Activated T-helper 17 cell treated with anti-CD3 and anti-CD28 coated beads, Interleukin-2, amount 50 U/mL, for 72 hours (primary cell): ENCODE data around the gene ATP8B1. TPM values are rescaled to one million over a fixed set of nuclear protein-coding genes. Genes with fewer than 3 reads are reported as not detected.

Experiments
- ATAC-seq: fragments of 150-1000 bp; cut with Tn5 transposase; replicated peaks from 2 replicates; pipeline ENCODE4 v1.10.0; 2021; ENCODE audit warnings: mild to moderate bottlenecking, moderate library complexity
- H3K27ac Mint-ChIP-seq: one replicate; pipeline ENCODE4 v1.8.0; 2022; ENCODE audit warnings: mixed read lengths
- H3K27me3 Mint-ChIP-seq: one replicate; pipeline ENCODE4 v1.8.0; 2022; ENCODE audit warnings: mixed read lengths
- H3K36me3 Mint-ChIP-seq: one replicate; pipeline ENCODE4 v1.8.0; 2022; ENCODE audit warnings: low read depth, mild to moderate bottlenecking, mixed read lengths
- H3K4me1 Mint-ChIP-seq: one replicate; pipeline ENCODE4 v1.8.0; 2022; ENCODE audit warnings: mixed read lengths
- H3K4me3 Mint-ChIP-seq: one replicate; pipeline ENCODE4 v1.8.0; 2022; ENCODE audit warnings: mild to moderate bottlenecking, mixed read lengths
- H3K9me3 Mint-ChIP-seq: one replicate; pipeline ENCODE4 v1.8.0; 2022; ENCODE audit warnings: mixed read lengths
- total RNA-seq, 2 donors: library from RNA; stranded (reverse); gene quantifications; one replicate each; pipeline ENCODE4 v1.2.3, GENCODE V29; 2022

The ATP8B1 gene
- total RNA-seq, 2 donors from 2014 or later, result not detected

DNA sequence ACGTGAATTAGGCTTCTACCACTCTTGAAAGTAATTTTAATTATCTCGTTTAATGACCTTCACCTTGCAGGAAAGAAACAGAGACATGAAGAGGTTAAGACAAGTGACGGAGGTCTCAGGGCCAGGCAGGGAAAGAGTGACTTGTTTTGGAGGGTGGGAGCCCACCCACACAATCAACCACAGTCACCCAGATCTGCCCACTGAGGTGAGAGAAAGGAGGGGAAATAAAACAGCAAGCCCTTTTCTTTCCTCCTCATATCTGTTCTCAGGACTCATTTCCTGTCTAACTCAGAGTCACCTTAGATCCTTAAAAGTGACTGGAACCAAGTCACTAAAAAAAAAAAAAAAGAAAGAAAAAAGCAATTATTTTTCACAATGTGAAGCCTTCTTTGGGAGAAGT is 26.8 kb downstream of the ATP8B1 start:
- no peaks in the 10 kb centered on the region for H3K36me3 Mint-ChIP-seq
- peak; percentile 40 for ATAC-seq
- H3K27ac Mint-ChIP-seq, result no peak overlapping the region

DNA sequence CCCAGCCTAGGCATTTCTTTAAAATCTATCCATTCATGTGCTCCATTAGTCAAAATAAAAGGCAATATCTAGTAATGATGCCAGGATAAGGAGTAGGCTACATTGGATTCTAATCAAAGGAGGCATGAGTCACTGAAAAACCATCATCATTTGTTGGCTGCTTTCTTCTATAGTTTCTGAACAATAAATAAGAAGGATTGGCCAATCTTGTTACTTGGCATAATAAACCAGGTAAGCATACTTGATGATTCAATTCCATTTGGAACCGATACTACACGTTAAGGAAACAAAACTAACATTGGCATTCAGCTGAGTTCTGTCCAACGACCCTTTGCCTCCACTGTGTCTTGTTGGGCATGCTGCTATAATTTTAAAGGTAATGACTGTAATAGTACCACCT is 27.2 kb downstream of the ATP8B1 start:
- no peaks in the 10 kb centered on the region for H3K9me3 Mint-ChIP-seq
- H3K27me3 Mint-ChIP-seq, result no peaks in the 10 kb centered on the region
- H3K27ac Mint-ChIP-seq, result no peak overlapping the region
- no peaks in the 10 kb centered on the region for H3K4me1 Mint-ChIP-seq
- H3K4me3 Mint-ChIP-seq, result no peak overlapping the region
- ATAC-seq, result peak; percentile 44
- no peaks in the 10 kb centered on the region for H3K36me3 Mint-ChIP-seq

More for the DNA sequence above, 26.8 kb downstream of the ATP8B1 start:
- Mint-ChIP-seq H3K4me1 (no peaks in the 10 kb centered on the region), H3K4me3 (no peak overlapping the region), H3K27me3 (no peaks in the 10 kb centered on the region), H3K9me3 (no peaks in the 10 kb centered on the region)

DNA sequence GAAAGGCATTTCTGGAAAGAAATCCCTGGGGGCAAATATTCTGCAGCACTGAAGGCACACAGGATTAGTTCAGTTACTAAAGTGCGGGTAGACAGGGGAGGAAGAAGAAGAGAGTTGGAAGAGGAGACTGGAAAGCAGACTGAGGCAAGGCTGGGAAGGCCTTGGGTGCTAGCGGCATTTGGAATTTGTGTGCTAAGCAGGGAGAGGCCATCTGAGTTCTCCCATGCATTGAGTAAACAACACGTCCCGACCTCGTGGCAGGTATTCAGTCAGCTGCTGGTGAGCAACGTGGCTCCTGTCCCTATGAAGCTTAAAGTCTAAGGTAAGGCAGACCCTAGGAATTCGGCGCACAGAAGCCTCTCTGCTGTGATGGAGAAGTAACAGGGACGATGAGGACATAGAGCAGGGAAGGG is 30.7 kb downstream of the ATP8B1 start:
- Mint-ChIP-seq H3K9me3 (no peaks in the 10 kb centered on the region), H3K4me1 (no peaks in the 10 kb centered on the region), H3K4me3 (no peak overlapping the region), H3K27ac (no peak overlapping the region), H3K27me3 (no peaks in the 10 kb centered on the region), H3K36me3 (no peaks in the 10 kb centered on the region)
- ATAC-seq, result no peak

- Mint-ChIP-seq H3K4me1 (no peaks in the 10 kb centered on the region), H3K4me3 (no peak overlapping the region)
- ATAC-seq, result no peak
These were observed 31.5 kb downstream of the ATP8B1 start for GRCh38 chr18:57771626-57772025.

DNA sequence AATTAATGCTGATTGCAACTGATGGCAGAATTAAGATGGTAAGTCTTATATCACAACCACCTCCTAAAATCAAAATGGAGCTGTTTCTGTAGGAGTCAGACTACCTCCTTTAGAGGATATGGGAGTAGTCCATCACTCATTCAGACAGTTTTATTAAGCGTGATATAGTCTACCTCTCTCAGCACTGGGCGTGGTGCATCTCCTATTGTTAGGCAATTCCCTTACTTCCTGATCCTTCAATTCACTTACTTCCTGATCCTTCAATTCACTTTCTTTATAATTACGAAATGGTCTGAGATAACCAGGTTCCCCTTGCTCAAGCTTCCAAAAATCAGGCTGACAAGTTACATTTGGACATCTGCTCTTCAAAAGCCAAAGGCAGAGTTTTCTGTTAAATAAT is 31.9 kb downstream of the ATP8B1 start:
- Mint-ChIP-seq H3K27me3 (no peaks in the 10 kb centered on the region), H3K27ac (no peak overlapping the region), H3K36me3 (no peaks in the 10 kb centered on the region), H3K9me3 (no peaks in the 10 kb centered on the region), H3K4me3 (no peak overlapping the region), H3K4me1 (no peaks in the 10 kb centered on the region)
- no peak for ATAC-seq

More at GRCh38 chr18:57771626-57772025, 31.5 kb downstream of the ATP8B1 start:
- Mint-ChIP-seq H3K27ac (no peak overlapping the region), H3K36me3 (no peaks in the 10 kb centered on the region), H3K27me3 (no peaks in the 10 kb centered on the region), H3K9me3 (no peaks in the 10 kb centered on the region)

DNA sequence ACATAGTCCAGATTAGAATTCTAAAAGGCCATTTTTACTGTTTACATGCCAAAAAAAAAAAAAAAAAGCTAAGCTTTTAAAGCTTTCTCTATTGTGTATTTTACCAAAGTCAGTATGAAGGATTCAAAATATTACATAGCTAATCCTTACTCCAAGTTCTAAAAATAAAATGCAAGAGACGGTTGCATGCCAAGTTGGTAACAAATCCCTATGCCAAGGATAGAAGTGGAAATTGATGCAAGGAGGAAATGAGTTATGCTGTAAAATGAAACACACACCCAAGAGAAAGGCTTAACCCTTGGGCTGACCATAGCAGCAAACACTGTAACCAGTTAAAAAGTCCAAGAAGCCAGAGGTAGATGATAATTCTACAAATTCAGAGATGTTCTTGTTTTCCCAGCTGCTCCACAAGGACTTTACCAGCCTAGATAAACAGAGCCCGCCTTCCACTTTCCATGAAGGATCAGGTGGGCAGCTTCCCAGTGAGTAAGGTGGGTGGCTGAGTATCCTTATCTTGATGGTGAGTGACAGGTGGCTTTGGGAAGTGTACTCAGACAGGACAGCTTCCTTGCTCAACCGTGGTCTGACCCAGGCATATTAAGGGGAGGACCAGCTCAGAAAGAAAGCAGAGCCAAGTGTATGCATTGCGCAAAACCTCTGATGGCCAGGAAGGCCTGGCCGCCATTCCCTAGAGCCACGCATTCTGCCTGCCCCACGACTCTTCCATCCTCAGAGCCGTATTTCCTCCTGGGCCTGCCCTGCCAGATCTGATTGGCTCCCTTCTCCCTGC is 34.4 kb downstream of the ATP8B1 start:
- Mint-ChIP-seq H3K4me1 (no peaks in the 10 kb centered on the region), H3K27me3 (no peaks in the 10 kb centered on the region), H3K4me3 (no peak overlapping the region), H3K27ac (no peak overlapping the region), H3K36me3 (no peaks in the 10 kb centered on the region), H3K9me3 (no peaks in the 10 kb centered on the region)
- no peak for ATAC-seq

DNA sequence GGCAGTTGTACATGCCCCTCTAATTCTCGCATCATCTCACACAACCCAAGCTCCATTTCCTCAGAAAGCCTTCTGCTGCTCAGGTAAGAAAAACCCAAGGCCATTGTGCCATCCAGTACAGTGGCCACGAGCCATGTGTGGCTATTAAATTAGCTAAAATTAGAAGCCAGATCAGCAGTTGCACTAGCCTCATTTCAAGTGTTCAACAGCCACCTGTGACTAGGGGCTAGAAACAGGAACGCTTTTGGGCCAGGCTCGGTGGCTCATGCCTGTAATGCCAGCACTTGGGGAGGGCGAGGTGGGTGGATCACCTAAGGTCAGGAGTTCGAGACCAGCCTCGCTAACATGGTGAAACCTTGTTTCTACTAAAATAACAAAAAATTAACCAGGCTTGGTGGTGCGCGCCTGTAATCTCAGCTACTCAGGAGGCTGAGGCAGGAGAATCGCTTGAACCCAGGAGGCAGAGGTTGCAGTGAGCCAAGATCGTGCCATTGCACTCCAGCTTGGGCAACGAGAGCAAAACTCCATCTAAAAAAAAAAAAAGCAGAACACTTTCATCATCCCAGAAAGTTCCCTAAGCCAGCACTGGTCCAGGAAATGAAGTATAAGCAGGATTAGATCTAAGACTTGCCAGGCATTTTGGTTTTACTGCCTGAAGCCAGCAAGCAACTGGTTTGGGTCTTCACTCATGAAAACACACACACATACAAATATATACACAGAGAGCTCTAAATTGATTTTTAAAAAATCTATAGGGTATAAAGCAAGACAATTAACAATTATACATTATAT is 35.7 kb downstream of the ATP8B1 start:
- Mint-ChIP-seq H3K9me3 (no peaks in the 10 kb centered on the region), H3K27me3 (no peaks in the 10 kb centered on the region), H3K27ac (no peak overlapping the region), H3K4me1 (no peaks in the 10 kb centered on the region), H3K4me3 (no peak overlapping the region), H3K36me3 (no peaks in the 10 kb centered on the region)
- ATAC-seq, result no peak

GRCh38 chr18:57764995-57765394 is 38.1 kb downstream of the ATP8B1 start:
- ATAC-seq, result no peak
- H3K4me1 Mint-ChIP-seq, result no peaks in the 10 kb centered on the region

DNA sequence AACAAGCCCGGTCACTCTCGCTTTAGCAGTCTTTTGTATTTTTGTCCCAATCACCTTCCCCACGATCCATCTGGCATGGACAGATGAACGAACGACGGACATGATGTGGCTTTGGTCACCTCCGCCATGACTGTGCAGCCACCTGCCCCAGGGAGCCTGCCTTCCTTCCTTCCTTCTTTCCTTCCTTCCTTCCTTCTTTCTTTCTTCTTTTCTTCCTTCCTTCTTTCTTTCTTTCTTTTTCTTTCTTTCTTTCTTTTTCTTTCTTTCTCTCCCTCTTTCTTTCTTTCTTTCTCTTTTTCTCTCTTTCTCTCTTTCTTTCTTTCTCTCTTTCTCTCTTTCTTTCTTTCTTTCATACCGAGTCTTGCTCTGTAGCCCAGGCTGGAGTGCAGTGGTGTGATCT is 39.0 kb downstream of the ATP8B1 start:
- no peak for ATAC-seq
- H3K36me3 Mint-ChIP-seq, result no peaks in the 10 kb centered on the region
- H3K4me1 Mint-ChIP-seq, result no peaks in the 10 kb centered on the region
- H3K4me3 Mint-ChIP-seq, result no peak overlapping the region
- no peaks in the 10 kb centered on the region for H3K9me3 Mint-ChIP-seq
- H3K27me3 Mint-ChIP-seq, result no peaks in the 10 kb centered on the region
- H3K27ac Mint-ChIP-seq, result no peak overlapping the region

More at GRCh38 chr18:57764995-57765394, 38.1 kb downstream of the ATP8B1 start:
- Mint-ChIP-seq H3K36me3 (no peaks in the 10 kb centered on the region), H3K4me3 (no peak overlapping the region), H3K27me3 (no peaks in the 10 kb centered on the region), H3K27ac (no peak overlapping the region), H3K9me3 (no peaks in the 10 kb centered on the region)

DNA sequence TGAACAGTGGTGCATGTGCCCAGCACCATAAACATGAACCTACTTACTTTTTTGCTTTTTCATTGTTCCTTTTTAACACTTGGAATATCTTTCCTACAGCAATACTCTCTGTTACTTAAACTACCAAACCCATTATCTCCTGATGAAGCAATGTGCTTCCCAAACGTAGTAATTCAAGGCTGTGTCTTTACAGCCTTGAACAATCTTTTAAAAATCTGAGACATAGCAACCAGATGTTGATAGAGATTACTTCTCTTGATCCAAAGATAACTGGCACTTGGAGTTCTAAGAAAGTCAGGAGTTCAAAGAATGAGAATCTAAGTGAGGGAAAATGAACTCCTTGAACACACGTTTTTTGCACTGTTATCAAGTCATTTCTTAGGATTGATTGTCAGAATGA is 40.4 kb downstream of the ATP8B1 start:
- no peaks in the 10 kb centered on the region for H3K9me3 Mint-ChIP-seq
- H3K4me3 Mint-ChIP-seq, result no peak overlapping the region
- no peak overlapping the region for H3K27ac Mint-ChIP-seq
- ATAC-seq, result no peak
- no peaks in the 10 kb centered on the region for H3K27me3 Mint-ChIP-seq
- no peaks in the 10 kb centered on the region for H3K4me1 Mint-ChIP-seq
- no peaks in the 10 kb centered on the region for H3K36me3 Mint-ChIP-seq

- Mint-ChIP-seq H3K4me1 (no peaks in the 10 kb centered on the region), H3K27ac (no peak overlapping the region), H3K9me3 (peaks cover 6% of the 10 kb centered on the region), H3K4me3 (no peak overlapping the region), H3K36me3 (no peaks in the 10 kb centered on the region), H3K27me3 (no peaks in the 10 kb centered on the region)
- ATAC-seq, result no peak
These were observed 43.5 kb downstream of the ATP8B1 start for GRCh38 chr18:57759650-57760049.

- Mint-ChIP-seq H3K36me3 (no peaks in the 10 kb centered on the region), H3K4me1 (peaks cover 8% of the 10 kb centered on the region), H3K27me3 (no peaks in the 10 kb centered on the region), H3K27ac (no peak overlapping the region), H3K4me3 (no peak overlapping the region), H3K9me3 (peaks cover 6% of the 10 kb centered on the region)
- ATAC-seq, result no peak
These were observed 47.5 kb downstream of the ATP8B1 start for GRCh38 chr18:57755473-57756067.

- no peaks in the 10 kb centered on the region for H3K36me3 Mint-ChIP-seq
- peaks cover 6% of the 10 kb centered on the region for H3K9me3 Mint-ChIP-seq
- H3K4me3 Mint-ChIP-seq, result no peak overlapping the region
- no peaks in the 10 kb centered on the region for H3K27me3 Mint-ChIP-seq
- no peak overlapping the region for H3K27ac Mint-ChIP-seq
- no peak for ATAC-seq
- peaks cover 8% of the 10 kb centered on the region for H3K4me1 Mint-ChIP-seq
These were observed 48.4 kb downstream of the ATP8B1 start for GRCh38 chr18:57754577-57755338.

- peak; percentile 76 for ATAC-seq
These were observed 50.1 kb downstream of the ATP8B1 start for GRCh38 chr18:57753063-57753462.

More at GRCh38 chr18:57753063-57753462, 50.1 kb downstream of the ATP8B1 start:
- no peak overlapping the region for H3K27ac Mint-ChIP-seq
- peaks cover 6% of the 10 kb centered on the region for H3K9me3 Mint-ChIP-seq
- no peaks in the 10 kb centered on the region for H3K27me3 Mint-ChIP-seq
- H3K4me3 Mint-ChIP-seq, result no peak overlapping the region
- peaks cover 8% of the 10 kb centered on the region for H3K4me1 Mint-ChIP-seq
- no peaks in the 10 kb centered on the region for H3K36me3 Mint-ChIP-seq
